A549 (cell line): ENCODE data around the gene ULK1.

Experiments used
- BCL3 ChIP-seq: fragments of >200 bp; sonication (Bioruptor Twin); formaldehyde crosslinking; IDR thresholded peaks from 3 replicates; pipeline ENCODE4 v1.6.1; 2016
- BHLHE40 ChIP-seq: IDR thresholded peaks from 2 replicates; pipeline ENCODE4 v1.6.1; 2012; ENCODE audit warnings: low read depth, low read length, inconsistent platforms
- MAX ChIP-seq: IDR thresholded peaks from 2 replicates; pipeline ENCODE4 v1.6.1; 2012
- PBX3 ChIP-seq: IDR thresholded peaks from 2 replicates; pipeline ENCODE4 v1.6.1; 2012
- PHF8 ChIP-seq: fragments of 200-600 bp; sonication (generic); IDR thresholded peaks from 2 replicates; pipeline ENCODE4 v1.6.1; 2016; ENCODE audit warnings: low read depth, mild to moderate bottlenecking, antibody characterized with exemption, moderate library complexity, borderline replicate concordance
- POLR2A ChIP-seq: IDR thresholded peaks from 2 replicates; pipeline ENCODE4 v1.6.1; 2012; ENCODE audit warnings: mild to moderate bottlenecking, low read length
- RAD21 ChIP-seq, 2 experiments: fragments of >200 bp in 1 of 2; sonication (Bioruptor Twin) in 1 of 2; formaldehyde crosslinking in 1 of 2; IDR thresholded peaks in 1 of 2; conservative IDR thresholded peaks in 1 of 2; 2 replicates in 1 of 2; 3 replicates in 1 of 2; pipeline ENCODE4 v1.6.1; 2012 to 2018; ENCODE audit warnings: inconsistent platforms in 1 of 2
- RFX5 ChIP-seq: fragments of 450-650 bp; IDR thresholded peaks from 2 replicates; pipeline ENCODE4 v1.7.1; 2014; ENCODE audit warnings: antibody characterized with exemption, mild to moderate bottlenecking, moderate library complexity
- RNF2 ChIP-seq: fragments of 200-600 bp; sonication (generic); IDR thresholded peaks from 2 replicates; pipeline ENCODE4 v1.6.1; 2016; ENCODE audit warnings: low read depth, mild to moderate bottlenecking, antibody characterized with exemption, moderate library complexity, borderline replicate concordance

GRCh38 chr12:131917139-131917710 lies 22.8 kb downstream of the ULK1 start:
- TF ChIP-seq PHF8 (no peak), POLR2A (no peak), BCL3 (no peak), RAD21 (conservative IDR thresholded peaks at IDR 0.05 in 1 of 2, IDR thresholded peaks at IDR 0.05 in 1 of 2) (no peak), MAX (no peak), PBX3 (no peak), RNF2 (no peak), RFX5 (no peak), BHLHE40 (no peak)
